ENCODE results near the gene SLC26A6.

DNA sequence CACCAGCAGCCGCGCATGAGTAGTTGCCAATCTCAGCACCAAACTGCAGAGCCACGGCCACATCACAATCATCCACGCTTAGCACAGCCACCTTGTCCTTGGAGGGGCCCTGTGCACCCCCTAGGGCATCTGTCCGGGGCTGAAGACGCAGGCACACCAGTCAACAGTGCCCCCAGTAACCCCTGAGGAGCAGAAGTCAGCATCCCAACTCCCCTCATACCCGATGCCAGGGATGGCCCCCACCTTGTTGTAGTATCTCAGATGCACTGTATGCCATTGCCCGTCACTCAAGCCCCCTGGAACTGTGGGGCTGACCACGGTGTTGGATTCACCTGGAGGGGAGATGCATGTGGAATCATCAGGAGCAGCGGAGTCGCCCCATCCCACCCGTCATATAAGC lies 19.8 kb upstream of the SLC26A6 start:
- TF ChIP-seq SUZ12 (IDR thresholded peaks at IDR 0.05; ENCODE audit: unreplicated experiment) (no peak), YY1 (IDR thresholded peaks at IDR 0.05; ENCODE audit: low read depth, low read length) (no peak), RAD21 (IDR thresholded peaks at IDR 0.05; ENCODE audit: insufficient read depth, low read depth, low read length) (no peak), ESRRA (IDR thresholded peaks at IDR 0.05; ENCODE audit: low read length) (no peak), POLR2A (IDR thresholded peaks at IDR 0.05; ENCODE audit: low read depth, low read length) (no peak), NRF1 (conservative IDR thresholded peaks at IDR 0.05; ENCODE audit: low read depth, low read length) (no peak)
